GM10248 (cell line): ENCODE measurements around the gene MDN1.
"Not testable (repeated sequence)": the region's sequence is repeated elsewhere in the genome, so short reads cannot be mapped to it uniquely, and the experiment has no call there.

Source experiments
- CTCF ChIA-PET: fragments of 300-600 bp; sonication (Branson Sonifier 250); formaldehyde crosslinking; extraction: SDS; loops from one replicate; lab custom pipeline; 2021; ENCODE audit warnings: antibody characterized with exemption; lab: Yijun Ruan, JAX
- POLR2A ChIA-PET: fragments of 350-650 bp; sonication (Branson Sonifier 250); formaldehyde crosslinking; extraction: SDS; loops from one replicate; lab custom pipeline; 2020; ENCODE audit warnings: antibody characterized with exemption; lab: Yijun Ruan, JAX
- DNase-seq: peaks from one replicate; pipeline ENCODE4 v3.0.0; 2012; ENCODE audit errors: extremely low spot score
- TF ChIP-seq, protein P1 (sequence below): IDR thresholded peaks from 2 replicates; pipeline ENCODE4 v1.5.1; 2012; ENCODE audit warnings: mild to moderate bottlenecking, low read depth; ENCODE audit errors: extremely low read depth, missing control alignments, control extremely low read depth

MDN1 gene

GRCh38 chr6:89818977-89819335 is 638 bp downstream of the MDN1 start:
- ChIA-PET CTCF (interaction anchor here (1.5 to 3.4 kb wide), 2 partner anchors 10 to 37 kb away, joined by 5 to 16 read pairs; partner anchors contain the start of gene CASP8AP2), POLR2A (interaction anchor here (0.7 to 1.1 kb wide), 3 partner anchors 10 to 100 kb away, joined by 3 to 6 read pairs (median 4); partner anchors contain the start of gene CASP8AP2)
- DNase-seq = no peak
- TF ChIP-seq, protein P1, sequence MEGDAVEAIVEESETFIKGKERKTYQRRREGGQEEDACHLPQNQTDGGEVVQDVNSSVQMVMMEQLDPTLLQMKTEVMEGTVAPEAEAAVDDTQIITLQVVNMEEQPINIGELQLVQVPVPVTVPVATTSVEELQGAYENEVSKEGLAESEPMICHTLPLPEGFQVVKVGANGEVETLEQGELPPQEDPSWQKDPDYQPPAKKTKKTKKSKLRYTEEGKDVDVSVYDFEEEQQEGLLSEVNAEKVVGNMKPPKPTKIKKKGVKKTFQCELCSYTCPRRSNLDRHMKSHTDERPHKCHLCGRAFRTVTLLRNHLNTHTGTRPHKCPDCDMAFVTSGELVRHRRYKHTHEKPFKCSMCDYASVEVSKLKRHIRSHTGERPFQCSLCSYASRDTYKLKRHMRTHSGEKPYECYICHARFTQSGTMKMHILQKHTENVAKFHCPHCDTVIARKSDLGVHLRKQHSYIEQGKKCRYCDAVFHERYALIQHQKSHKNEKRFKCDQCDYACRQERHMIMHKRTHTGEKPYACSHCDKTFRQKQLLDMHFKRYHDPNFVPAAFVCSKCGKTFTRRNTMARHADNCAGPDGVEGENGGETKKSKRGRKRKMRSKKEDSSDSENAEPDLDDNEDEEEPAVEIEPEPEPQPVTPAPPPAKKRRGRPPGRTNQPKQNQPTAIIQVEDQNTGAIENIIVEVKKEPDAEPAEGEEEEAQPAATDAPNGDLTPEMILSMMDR = no peak

- POLR2A ChIA-PET = no interaction called here
- CTCF ChIA-PET = interaction anchor here (1.2 to 3.4 kb wide), 2 partner anchors 9 to 11 kb away, joined by 4 to 16 read pairs; partner anchors contain the start of gene CASP8AP2
- TF ChIP-seq, protein P1 = no peak
- no peak for DNase-seq
These were observed 2.1 kb downstream of the MDN1 start for GRCh38 chr6:89817481-89817880.

DNA sequence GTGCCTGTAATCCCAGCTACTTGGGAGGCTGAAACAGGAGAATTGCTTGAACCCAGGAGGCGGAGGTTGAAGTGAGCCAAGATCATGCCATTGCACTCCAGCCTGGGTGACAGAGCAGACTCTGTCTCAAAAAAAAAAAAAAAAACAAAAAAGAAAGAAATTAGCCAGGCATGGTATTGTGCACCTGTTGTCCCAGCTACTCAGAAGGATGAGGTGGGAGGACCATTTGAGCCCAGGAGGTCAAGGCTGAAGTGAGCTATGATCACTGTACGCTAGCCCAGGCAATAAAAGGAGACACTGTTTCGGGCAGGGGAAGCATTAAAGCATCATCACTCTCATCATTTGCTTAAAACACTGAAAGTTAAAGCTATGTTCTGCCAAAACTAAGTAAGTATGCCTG is 6.2 kb downstream of the MDN1 start:
- POLR2A ChIA-PET, DNase-seq: not testable (repeated sequence)
- CTCF ChIA-PET = interaction anchor here (0.7 to 2.5 kb wide), 2 partner anchors 16 to 20 kb away, joined by 3 to 10 read pairs; partner anchors contain the start of gene CASP8AP2

DNA sequence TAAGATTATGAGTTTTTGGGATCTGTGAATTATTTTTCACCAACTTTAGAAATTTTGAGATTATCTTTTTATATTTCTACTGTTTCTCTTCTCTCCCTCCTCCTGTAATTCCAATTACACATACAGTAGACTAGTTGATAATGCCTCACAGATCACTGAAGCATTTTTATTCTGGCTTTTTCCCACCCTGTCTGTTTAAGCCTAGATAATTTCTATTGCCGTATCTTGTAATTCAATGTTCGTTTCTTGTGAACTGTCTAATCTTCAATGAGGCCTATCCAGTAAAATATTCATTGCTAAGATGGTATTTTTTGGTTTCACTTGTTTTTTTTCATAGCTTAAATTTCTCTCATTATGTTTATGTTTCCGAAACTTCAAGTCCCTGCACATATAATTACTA is 12.0 kb downstream of the MDN1 start:
- CTCF ChIA-PET = interaction anchor here (0.9 to 1.8 kb wide), 3 partner anchors 9 to 375 kb away, joined by 3 to 14 read pairs (median 5); no protein-coding TSS in a partner anchor
- TF ChIP-seq, protein P1 = no peak
- DNase-seq = no peak
- POLR2A ChIA-PET = no interaction called here

DNA sequence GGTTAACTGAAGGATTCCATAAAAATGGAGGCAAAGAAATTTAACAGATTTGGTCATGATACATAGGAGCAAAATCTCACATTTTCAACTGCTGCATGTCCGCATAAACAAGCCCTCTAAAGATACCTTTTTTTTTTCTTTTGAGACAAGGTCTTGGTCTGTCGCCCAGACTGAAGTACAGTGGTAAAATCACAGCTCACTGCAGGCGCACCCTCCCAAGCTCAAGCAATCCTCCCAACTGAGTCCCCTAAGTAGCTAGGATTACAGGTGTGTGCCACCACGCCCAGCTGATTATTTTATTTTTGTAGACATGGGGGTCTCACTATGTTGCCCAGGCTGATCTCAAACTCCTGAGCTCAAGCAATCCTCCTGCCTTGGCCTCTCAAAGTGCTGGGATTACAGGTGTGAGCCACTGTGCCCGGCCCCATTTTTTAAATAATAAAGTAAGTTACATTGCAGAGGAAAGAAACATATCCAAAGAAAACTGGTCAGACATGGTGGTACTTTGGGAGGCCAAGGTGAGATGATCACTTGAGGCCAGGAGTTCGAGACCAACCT is 13.7 kb downstream of the MDN1 start:
- TF ChIP-seq, protein P1 = no peak

DNA sequence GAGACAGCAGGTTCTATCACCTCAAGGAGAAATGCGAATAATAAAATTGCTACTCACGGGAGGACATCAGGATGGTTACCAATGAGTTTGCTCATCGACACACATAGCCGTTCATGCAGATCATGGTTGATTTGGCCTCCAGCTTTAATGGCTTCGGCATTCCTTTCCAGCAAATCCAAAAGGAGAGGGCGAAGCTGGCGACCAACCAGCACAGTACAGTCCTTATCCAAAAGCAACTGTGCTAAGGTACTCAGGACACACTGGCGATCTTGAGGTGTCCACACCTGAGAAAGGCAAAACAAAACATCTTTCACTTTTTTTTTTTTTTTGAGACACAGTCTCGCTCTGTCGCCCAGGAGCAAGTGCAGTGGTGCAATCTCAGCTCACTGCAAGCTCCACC is 16.3 kb downstream of the MDN1 start:
- TF ChIP-seq, protein P1 = no peak
- ChIA-PET CTCF (interaction anchor here (3.1 kb wide), 1 partner anchor 10 kb away, joined by 11 read pairs; no protein-coding TSS in a partner anchor), POLR2A (no interaction called here)
- no peak for DNase-seq

More for the DNA sequence above, 13.7 kb downstream of the MDN1 start:
- DNase-seq = no peak
- POLR2A ChIA-PET = no interaction called here
- CTCF ChIA-PET = interaction anchor here (1.1 to 1.7 kb wide), 2 partner anchors 13 to 50 kb away, joined by 3 to 5 read pairs; no protein-coding TSS in a partner anchor

- DNase-seq = no peak
- POLR2A ChIA-PET = no interaction called here
- TF ChIP-seq, protein P1 = no peak
- CTCF ChIA-PET = interaction anchor here (1.1 to 2.9 kb wide), 4 partner anchors 8 to 161 kb away, joined by 3 to 14 read pairs (median 4); partner anchors contain the start of gene LYRM2
These were observed 19.8 kb downstream of the MDN1 start for GRCh38 chr6:89799756-89800155.
